HG02623 (cell line): ENCODE measurements around the gene MSI2.

Experiments
- ATAC-seq: cut with Tn5 transposase; IDR thresholded peaks from one replicate; pipeline ENCODE4 v1.9.1; 2021; ENCODE audit warnings: moderate library complexity; ENCODE audit not compliant: unreplicated experiment

MSI2 gene

DNA sequence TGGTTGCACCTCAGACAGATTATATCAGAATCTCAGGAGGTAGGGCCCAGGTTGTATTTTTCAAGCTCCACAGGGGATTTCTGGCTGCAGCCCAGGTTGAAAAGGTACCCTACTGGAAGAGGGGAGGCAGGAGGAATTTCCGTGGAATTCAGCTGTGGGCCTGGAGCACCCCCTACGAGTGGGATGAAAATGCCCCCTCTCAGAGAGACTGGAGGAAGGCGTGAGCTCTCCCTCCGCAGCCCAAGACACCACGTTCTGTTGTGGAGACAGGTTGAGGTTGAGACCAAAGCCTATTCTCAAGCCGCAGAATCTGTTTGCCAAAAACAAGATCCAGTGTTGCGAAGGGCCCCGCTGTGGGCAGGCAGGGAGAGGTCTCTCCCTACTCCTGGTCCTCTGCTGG, 386.7 kb downstream of the MSI2 start:
- ATAC-seq: no peak

DNA sequence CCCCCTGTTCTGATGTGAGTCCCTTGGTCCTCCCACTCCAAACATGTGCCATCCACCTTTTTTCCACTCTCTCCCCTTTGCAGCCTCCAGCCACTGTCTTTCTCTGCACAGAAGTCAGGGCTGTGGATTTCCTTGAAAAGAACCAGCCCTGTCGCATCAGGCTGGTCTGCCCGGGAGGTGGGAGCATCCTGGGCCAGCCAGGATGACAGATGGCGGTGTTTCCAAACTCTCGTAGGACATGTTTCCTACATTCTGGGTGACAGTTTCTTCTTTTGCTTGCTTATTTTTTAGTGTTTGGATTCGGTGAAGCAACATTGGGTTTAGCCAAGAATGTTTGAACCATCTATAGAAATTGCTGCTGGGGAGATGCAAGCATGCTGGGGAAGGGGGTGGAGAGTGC, 388.0 kb downstream of the MSI2 start:
- ATAC-seq: no peak

GRCh38 chr17:57645950-57646665, 389.8 kb downstream of the MSI2 start:
- ATAC-seq: no peak

DNA sequence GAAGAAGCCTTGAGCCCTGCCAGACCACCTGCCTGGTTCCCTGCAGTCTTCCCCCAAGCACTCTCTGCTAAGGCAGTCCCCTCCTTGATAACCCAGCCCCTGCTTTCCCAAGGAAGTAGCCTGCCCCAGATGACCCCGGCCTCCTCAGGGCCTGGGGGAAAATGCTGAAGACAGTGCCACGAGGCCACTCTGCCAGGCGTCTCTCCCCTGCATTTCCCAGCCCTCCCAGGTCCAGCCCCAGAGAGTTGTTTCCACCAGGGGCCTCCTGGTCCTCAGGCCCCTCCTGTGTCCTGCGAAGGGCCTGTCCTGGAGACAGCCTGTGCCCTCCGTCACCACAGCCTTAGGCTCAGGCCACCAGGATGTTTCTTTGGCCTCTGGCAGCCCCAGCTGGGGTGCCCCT, 392.4 kb downstream of the MSI2 start:
- no peak for ATAC-seq

DNA sequence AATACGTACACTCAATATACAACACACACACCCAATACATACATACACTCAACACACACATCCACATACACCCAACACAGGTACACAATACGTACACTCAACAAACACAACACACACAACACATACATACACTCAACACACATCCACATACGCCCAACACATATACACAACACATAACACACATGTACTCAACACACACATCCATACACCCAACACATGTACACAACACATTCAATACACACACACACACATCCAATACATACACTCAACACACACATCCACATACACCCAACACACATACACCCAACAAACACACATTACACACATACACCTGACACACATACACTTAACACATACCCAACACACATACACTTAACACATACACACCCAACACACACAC, 392.9 kb downstream of the MSI2 start:
- no peak for ATAC-seq

DNA sequence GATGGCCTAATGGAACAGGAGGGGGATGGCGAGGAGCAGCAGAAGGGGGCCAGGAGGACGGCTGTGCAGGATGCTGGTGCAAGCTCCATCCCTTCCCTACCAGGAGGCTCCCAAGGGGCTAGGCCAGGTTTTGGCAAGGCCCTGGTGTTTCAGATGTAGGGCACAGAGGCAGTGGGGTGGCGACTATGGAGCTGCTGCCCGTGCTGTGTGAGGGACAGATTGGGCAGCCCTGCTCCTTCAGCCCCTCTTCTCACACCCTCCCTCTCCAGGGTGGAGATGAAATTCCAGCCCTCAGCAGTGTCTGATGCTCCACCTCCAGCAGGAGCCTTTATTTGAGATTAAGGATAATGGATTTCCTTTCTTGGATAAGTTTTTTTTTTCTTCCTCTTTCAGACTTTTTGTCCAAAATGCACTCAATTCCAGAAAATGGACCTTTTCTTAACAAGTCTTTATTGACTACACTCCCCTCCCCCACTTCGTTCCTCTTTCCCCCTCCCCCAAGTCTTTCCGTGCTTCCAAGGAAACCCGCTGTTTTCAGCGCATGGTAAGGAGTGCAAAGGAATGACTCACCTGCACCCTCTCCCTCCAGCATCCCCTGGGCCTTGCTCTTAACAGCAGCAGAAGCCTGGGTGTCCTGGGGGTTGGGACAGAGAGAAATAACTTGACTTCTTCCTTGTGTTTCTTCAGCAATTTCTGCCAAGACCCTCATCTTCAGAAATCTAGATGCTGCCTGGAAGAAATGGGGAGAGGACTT, 393.6 kb downstream of the MSI2 start:
- ATAC-seq: no peak

DNA sequence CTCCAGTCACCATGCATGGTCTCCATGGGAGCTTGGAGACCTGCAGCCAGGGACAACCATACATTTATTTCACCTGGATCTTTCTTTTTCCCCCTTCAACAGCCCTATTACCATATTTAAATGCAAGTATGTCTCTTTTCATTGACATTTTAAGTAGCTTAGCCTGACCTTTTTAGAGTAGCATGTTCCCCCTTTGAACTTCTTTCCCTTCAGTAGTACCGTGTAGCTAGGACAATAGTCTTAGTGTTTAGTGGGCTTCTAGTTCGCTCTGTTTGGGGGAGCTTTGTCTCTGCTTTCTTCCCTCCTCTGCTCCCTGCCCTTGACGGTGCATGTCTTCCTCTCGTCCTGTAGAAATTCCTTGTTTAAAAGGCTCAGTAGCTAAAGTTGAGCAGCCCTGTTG, 394.2 kb downstream of the MSI2 start:
- no peak for ATAC-seq

DNA sequence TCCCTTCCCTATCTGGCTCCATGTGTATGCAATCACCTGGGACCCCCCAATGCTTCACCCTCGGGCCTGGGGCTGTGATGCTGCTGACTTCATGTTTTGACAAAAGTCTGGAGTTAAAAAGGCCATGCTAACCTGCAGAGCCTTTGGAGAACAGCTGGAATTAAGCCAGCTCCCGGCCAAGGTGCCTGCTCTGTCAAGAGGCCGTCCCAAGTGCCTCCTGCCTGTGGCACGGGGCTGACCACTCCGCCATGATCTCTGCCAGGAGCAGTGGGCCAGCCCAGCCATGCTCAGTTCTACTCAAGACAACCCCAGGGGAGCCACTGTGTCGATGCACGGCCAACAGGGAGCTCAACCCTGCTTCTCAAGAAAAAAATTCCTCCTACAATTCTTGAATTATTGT, 395.1 kb downstream of the MSI2 start:
- ATAC-seq: no peak

DNA sequence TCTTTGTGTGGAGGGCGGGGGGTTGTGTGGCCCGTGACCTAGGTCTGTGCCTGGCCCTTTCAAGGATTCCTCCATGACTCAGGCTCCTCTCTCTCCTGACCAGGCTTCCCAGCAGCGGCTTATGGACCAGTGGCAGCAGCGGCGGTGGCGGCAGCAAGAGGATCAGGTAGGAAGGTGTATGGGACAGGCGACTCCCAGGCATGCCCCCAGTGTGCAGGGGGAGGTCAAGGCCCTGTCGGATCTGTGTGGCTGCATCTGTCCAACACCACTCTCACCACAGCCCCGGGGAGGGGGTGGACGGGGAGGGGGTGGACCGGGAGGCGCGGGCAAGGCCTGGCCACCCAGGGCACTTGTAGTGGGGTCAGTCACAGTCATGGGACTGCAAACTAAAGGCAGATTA, 395.7 kb downstream of the MSI2 start:
- ATAC-seq: no peak

GRCh38 chr17:57652811-57653210, 396.5 kb downstream of the MSI2 start:
- no peak for ATAC-seq

- ATAC-seq: no peak
These were observed 397.0 kb downstream of the MSI2 start for GRCh38 chr17:57653279-57653678.

DNA sequence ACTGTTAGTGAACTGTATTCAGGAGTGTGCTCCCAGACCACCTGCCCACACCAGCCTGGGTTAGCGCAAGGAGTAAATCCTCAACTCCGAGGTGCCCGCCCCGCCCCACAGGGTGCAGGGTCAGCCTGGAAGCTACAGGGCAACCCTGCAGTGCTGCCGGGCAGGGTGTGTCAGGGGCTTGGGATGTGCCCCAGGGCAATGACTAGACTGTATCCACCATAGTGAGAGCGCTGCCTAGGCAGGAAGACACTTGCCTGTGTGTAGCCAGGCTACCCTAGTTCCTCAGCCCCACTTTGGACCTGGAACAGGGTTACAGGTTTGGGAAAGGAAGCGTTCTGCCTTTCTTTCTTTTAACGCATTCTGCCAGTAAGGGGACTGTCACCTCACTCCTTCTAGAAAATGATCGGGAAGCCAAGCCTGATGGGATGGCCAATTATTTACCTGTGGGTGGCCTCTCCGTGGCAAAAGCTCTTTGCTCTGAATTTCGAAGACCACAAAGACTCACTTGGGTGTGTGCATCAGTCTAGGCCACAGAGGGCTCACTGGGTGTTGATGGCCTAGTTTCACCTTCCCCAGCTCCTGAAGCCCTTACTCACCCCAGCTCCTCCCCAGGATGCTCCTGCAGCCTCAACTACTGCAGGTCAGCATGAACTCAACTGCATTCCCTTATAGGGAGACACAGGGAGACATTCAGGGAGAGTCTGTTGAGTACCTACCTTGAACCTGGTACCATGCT, 397.9 kb downstream of the MSI2 start:
- no peak for ATAC-seq

GRCh38 chr17:57655553-57655952, 399.2 kb downstream of the MSI2 start:
- ATAC-seq: no peak

DNA sequence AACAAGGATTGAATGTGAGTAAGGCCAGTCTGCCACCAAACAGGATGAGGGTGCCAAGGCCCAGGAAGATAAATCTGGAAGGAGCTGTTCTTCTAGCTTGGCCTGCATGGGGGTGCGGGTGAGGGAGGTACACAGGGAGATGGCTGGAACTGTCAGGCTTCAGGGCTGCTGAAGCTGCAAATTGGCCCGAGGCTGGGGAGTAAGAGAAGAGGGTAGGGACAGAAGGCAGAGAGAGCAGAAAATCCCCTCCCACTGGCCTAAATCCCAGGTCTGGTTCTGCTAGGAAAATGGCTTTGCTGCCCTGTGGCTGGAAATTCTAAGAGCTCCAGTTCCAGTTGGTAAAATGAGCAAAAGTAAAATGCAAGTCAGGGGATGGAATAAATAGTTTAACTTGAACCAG, 400.9 kb downstream of the MSI2 start:
- no peak for ATAC-seq

GRCh38 chr17:57662041-57662440, 405.7 kb downstream of the MSI2 start:
- ATAC-seq: no peak

DNA sequence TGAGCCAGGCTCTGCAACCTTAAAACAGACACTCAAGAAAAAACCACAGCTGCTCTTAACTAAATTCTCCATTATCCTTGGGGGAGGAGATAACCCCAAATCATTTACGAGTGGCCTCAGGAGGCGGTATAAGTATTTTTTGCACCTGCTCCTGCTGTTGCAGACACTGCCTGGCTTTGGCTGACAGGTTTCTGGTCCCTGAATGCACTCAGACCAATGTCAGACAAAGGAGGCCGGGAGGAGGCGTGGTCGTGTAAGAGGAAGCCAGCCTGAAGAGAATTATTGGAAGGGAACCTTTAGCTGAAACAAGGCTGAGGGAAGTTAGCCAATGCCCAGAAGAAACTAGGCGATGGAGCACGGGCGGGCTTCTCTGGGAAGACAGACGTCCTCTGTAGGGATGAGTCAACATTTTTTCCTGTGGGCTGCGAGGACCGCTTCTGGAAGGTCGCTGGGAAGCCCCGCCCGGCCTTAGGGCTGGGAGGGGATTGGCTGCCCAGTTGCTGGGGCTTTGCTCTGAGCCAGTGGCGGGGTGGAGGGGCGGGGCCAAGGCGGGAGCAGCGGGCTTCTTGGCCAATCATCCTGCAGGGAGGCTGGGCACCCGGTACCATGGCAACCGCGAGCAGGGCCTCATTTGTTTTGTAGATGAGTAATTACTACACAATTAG, 406.5 kb downstream of the MSI2 start:
- no peak for ATAC-seq

DNA sequence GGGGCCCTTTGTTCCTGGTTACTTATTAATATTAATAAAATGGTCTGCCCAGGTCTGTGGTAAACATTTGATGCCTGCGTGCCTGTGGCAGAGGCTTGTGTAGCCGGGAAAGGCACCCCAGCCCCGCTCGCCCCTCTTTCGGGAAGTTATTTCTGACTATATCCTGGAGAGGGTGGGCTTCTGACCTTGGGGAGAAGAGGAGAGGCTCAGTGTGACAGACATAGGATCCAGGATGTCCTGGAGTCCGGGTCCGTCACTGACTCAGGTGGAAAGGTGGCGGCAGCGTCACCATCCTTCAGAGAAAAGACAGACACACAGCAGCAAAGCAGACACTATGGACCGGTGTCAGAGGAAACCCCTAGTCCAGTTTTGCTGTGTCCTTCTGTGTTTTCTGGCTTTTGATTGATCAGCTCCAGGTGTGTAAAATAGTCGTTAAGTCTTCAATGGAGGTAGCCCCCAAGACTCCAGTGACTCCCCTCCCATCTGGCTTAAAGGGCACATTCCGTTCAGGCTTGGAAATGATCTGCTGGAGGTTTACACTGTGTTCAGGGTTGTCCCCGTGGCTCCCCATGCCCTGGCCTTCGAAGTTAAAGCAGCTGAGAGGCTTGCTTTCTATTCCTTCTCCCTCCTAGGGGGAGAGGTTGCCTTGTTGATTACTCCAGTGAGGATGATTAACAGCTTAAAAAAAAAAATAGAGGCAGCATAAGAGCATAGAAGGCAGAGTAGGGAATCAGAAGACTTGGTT, 407.2 kb downstream of the MSI2 start:
- no peak for ATAC-seq

GRCh38 chr17:57665128-57665527, 408.8 kb downstream of the MSI2 start:
- ATAC-seq: no peak

DNA sequence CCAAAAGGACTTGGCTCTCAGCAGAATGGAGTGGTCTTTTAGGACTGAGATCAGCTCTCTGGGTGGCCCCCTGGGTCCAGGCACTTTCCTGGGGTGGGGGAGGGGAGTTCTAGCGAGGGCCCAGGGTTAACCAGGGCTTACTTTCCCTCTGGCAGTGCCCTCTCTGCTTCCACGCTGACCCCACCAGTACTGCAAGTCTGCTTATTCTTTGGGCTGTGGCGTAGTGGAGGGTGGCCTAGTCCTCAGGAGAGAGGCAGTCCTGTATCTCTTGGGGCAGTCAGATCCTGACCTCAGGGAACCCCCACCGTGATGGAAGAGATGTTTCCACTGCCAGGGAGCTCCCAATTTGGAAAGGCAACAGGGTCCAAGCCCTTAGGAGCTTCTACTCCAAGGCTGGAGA, 409.4 kb downstream of the MSI2 start:
- no peak for ATAC-seq

GRCh38 chr17:57666201-57666870, 410.0 kb downstream of the MSI2 start:
- no peak for ATAC-seq
